Mesothelial cell of epicardium (in vitro differentiated cells): ENCODE results near the gene NMNAT1. TPM values are rescaled to one million over a fixed set of nuclear protein-coding genes. Genes with fewer than 3 reads are reported as not detected.
A peak's percentile ranks its signal among the peaks of the same experiment; 100 is the strongest.
"Not testable (repeated sequence)": the region's sequence is repeated elsewhere in the genome, so short reads cannot be mapped to it uniquely, and the experiment has no call there.

Source experiments
- DNase-seq, 2 experiments: peaks; one replicate each; pipeline ENCODE4 v3.0.0; 2021; ENCODE audit warnings: low spot score in 2 of 2; ENCODE audit not compliant: unreplicated experiment in 2 of 2
- H3K27ac Mint-ChIP-seq: 2 replicates; pipeline ENCODE4 v1.8.0; 2021; ENCODE audit warnings: mixed read lengths
- H3K27me3 Mint-ChIP-seq: 2 replicates; pipeline ENCODE4 v1.8.0; 2021; ENCODE audit warnings: low read depth, mixed read lengths
- H3K36me3 Mint-ChIP-seq: 2 replicates; pipeline ENCODE4 v1.8.0; 2021; ENCODE audit warnings: mixed read lengths
- H3K4me1 Mint-ChIP-seq: 2 replicates; pipeline ENCODE4 v1.8.0; 2021; ENCODE audit warnings: mixed read lengths
- H3K4me3 Mint-ChIP-seq: 2 replicates; pipeline ENCODE4 v1.8.0; 2021; ENCODE audit warnings: mild to moderate bottlenecking, moderate library complexity, mixed read lengths
- H3K9me3 Mint-ChIP-seq: 2 replicates; pipeline ENCODE4 v1.8.0; 2021; ENCODE audit warnings: mixed read lengths
- CTCF ChIP-seq: fragments of 200-600 bp; sonication (generic); IDR thresholded peaks from one replicate; pipeline ENCODE4 v1.5.0; 2021; ENCODE audit warnings: antibody characterized with exemption; ENCODE audit not compliant: unreplicated experiment
- total RNA-seq: library from RNA; stranded (reverse); gene quantifications from 3 replicates; pipeline ENCODE4 v1.2.1, GENCODE V29; 2021

Gene NMNAT1
- total RNA-seq, 1 donor from 2014 or later: 11.3 TPM

GRCh38 chr1:10007169-10007568 lies 63.9 kb downstream of the NMNAT1 start:
- Mint-ChIP-seq H3K27me3 (no peaks in the 10 kb centered on the region), H3K36me3 (no peaks in the 10 kb centered on the region), H3K4me3 (no peak overlapping the region), H3K9me3 (no peaks in the 10 kb centered on the region), H3K4me1 (peaks cover 4% of the 10 kb centered on the region), H3K27ac (no peak overlapping the region)
- TF ChIP-seq CTCF: no peak
- DNase-seq: no peak

GRCh38 chr1:10014016-10014415 lies 70.7 kb downstream of the NMNAT1 start:
- Mint-ChIP-seq H3K4me3 (no peak overlapping the region), H3K9me3 (no peaks in the 10 kb centered on the region), H3K27me3 (no peaks in the 10 kb centered on the region), H3K27ac (no peak overlapping the region), H3K36me3 (no peaks in the 10 kb centered on the region), H3K4me1 (peaks cover 12% of the 10 kb centered on the region)
- no peak for TF ChIP-seq CTCF
- no peak for DNase-seq

- peak overlapping the region; percentile 47 for H3K27ac Mint-ChIP-seq
- no peak overlapping the region for H3K4me3 Mint-ChIP-seq
- no peak for DNase-seq
- no peaks in the 10 kb centered on the region for H3K9me3 Mint-ChIP-seq
- no peaks in the 10 kb centered on the region for H3K27me3 Mint-ChIP-seq
- H3K4me1 Mint-ChIP-seq: peaks cover 12% of the 10 kb centered on the region
- TF ChIP-seq CTCF: no peak
- H3K36me3 Mint-ChIP-seq: no peaks in the 10 kb centered on the region
Measured at GRCh38 chr1:10019561-10019960, 76.3 kb downstream of the NMNAT1 start.

- Mint-ChIP-seq H3K9me3 (no peaks in the 10 kb centered on the region), H3K4me3 (no peak overlapping the region), H3K27ac (no peak overlapping the region), H3K27me3 (no peaks in the 10 kb centered on the region), H3K4me1 (peaks cover 10% of the 10 kb centered on the region), H3K36me3 (no peaks in the 10 kb centered on the region)
- DNase-seq: no peak
- TF ChIP-seq CTCF: no peak
Measured at GRCh38 chr1:10020086-10020485, 76.8 kb downstream of the NMNAT1 start.

GRCh38 chr1:10020678-10021077 lies 77.4 kb downstream of the NMNAT1 start:
- not testable (repeated sequence) for H3K36me3 Mint-ChIP-seq, H3K4me3 Mint-ChIP-seq, DNase-seq, H3K4me1 Mint-ChIP-seq, H3K27me3 Mint-ChIP-seq, H3K9me3 Mint-ChIP-seq, H3K27ac Mint-ChIP-seq

GRCh38 chr1:10021992-10022391 lies 78.7 kb downstream of the NMNAT1 start:
- H3K27me3 Mint-ChIP-seq, H3K36me3 Mint-ChIP-seq, DNase-seq, H3K4me1 Mint-ChIP-seq, H3K9me3 Mint-ChIP-seq, H3K4me3 Mint-ChIP-seq: not testable (repeated sequence)
- H3K27ac Mint-ChIP-seq: peak overlapping the region; percentile 52

- H3K36me3 Mint-ChIP-seq: no peaks in the 10 kb centered on the region
- no peaks in the 10 kb centered on the region for H3K27me3 Mint-ChIP-seq
- H3K9me3 Mint-ChIP-seq: no peaks in the 10 kb centered on the region
- peaks cover 3% of the 10 kb centered on the region for H3K4me1 Mint-ChIP-seq
- no peak for TF ChIP-seq CTCF
- DNase-seq: no peak
- H3K4me3 Mint-ChIP-seq: no peak overlapping the region
- peak overlapping the region; percentile 7 for H3K27ac Mint-ChIP-seq
Measured at GRCh38 chr1:10022656-10023055, 79.4 kb downstream of the NMNAT1 start.
